GM18526 (cell line): ENCODE results near the gene MBD2.

Experiments
- POLR2A ChIP-seq: IDR thresholded peaks from 3 replicates; pipeline ENCODE4 v1.6.1; 2011; ENCODE audit not compliant: insufficient read length; ENCODE audit errors: extremely low read depth

MBD2 gene

GRCh38 chr18:54148151-54148550, 76.3 kb downstream of the MBD2 start:
- TF ChIP-seq POLR2A: no peak

- TF ChIP-seq POLR2A: no peak
Measured at GRCh38 chr18:54147439-54147838, 77.0 kb downstream of the MBD2 start.

- no peak for TF ChIP-seq POLR2A
Measured at GRCh38 chr18:54141041-54141608, 83.3 kb downstream of the MBD2 start.

GRCh38 chr18:54140641-54141040, 83.8 kb downstream of the MBD2 start:
- no peak for TF ChIP-seq POLR2A

GRCh38 chr18:54135216-54135615, 89.3 kb downstream of the MBD2 start:
- TF ChIP-seq POLR2A: no peak

- no peak for TF ChIP-seq POLR2A
Measured at GRCh38 chr18:54134053-54134452, 90.4 kb downstream of the MBD2 start.

GRCh38 chr18:54130631-54131030, 93.8 kb downstream of the MBD2 start:
- no peak for TF ChIP-seq POLR2A

- no peak for TF ChIP-seq POLR2A
Measured at GRCh38 chr18:54130177-54130576, 94.3 kb downstream of the MBD2 start.

- TF ChIP-seq POLR2A: no peak
Measured at GRCh38 chr18:54129448-54130067, 94.9 kb downstream of the MBD2 start.

GRCh38 chr18:54127759-54128378, 96.6 kb downstream of the MBD2 start:
- TF ChIP-seq POLR2A: no peak

GRCh38 chr18:54125429-54125828, 99.0 kb downstream of the MBD2 start:
- no peak for TF ChIP-seq POLR2A

GRCh38 chr18:54119524-54120019, 104.9 kb downstream of the MBD2 start:
- no peak for TF ChIP-seq POLR2A

GRCh38 chr18:54117853-54118773, 106.4 kb downstream of the MBD2 start:
- TF ChIP-seq POLR2A: no peak

GRCh38 chr18:54116541-54117257, 107.8 kb downstream of the MBD2 start:
- TF ChIP-seq POLR2A: no peak

GRCh38 chr18:54112356-54112755, 112.1 kb downstream of the MBD2 start:
- TF ChIP-seq POLR2A: no peak
